NCI-H345 treated with DMSO at 0.1 percent for 48 hours (cell line): ENCODE results near the gene TINAGL1.

Source experiments
- DNase-seq: peaks from one replicate; lab custom pipeline; 2025; ENCODE audit not compliant: unreplicated experiment; lab: John Stamatoyannopoulos, UW

The TINAGL1 gene

DNA sequence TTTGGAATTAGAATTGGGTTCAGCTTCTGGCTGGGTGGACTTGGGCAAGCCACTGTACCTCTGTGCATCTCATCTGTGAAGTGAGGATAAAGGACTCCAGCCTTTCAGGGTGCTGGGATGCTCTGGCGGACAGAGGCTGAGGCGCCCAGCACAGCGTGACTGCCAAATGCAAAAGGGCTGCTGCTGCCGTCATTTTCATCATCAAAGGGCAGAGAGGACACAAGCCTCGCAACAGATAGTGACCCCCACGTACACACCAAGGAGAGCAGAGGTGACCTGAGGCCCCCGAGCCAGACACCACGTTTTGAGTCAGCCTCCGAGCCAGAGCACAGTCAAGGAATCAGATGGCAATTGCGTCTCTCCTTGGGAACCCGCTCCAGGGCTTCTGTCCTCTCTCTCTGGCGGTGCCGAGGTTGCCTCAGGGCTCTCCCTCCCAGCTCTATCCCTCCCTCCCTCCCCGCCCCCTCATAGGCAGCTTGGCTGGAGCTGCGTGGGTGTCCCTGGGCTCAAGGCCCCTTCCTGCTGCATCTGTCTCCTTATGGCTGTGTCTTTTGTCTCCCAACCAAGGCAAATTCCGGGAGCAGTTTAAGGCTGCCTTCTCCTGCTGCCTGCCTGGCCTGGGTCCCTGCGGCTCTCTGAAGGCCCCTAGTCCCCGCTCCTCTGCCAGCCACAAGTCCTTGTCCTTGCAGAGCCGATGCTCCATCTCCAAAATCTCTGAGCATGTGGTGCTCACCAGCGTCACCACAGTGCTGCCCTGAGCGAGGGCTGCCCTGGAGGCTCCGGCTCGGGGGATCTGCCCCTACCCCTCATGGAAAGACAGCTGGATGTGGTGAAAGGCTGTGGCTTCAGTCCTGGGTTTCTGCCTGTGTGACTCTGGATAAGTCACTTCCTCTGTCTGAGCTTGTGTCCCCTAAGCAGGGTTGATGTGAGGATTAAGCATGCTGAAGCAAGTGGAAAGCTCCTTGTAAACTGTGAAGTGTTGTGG lies 50.2 kb downstream of the TINAGL1 start:
- no peak for DNase-seq

- DNase-seq = no peak
These were observed 51.1 kb downstream of the TINAGL1 start for GRCh38 chr1:31627301-31627929.

- no peak for DNase-seq
These were observed 51.7 kb downstream of the TINAGL1 start for GRCh38 chr1:31627930-31628559.

DNA sequence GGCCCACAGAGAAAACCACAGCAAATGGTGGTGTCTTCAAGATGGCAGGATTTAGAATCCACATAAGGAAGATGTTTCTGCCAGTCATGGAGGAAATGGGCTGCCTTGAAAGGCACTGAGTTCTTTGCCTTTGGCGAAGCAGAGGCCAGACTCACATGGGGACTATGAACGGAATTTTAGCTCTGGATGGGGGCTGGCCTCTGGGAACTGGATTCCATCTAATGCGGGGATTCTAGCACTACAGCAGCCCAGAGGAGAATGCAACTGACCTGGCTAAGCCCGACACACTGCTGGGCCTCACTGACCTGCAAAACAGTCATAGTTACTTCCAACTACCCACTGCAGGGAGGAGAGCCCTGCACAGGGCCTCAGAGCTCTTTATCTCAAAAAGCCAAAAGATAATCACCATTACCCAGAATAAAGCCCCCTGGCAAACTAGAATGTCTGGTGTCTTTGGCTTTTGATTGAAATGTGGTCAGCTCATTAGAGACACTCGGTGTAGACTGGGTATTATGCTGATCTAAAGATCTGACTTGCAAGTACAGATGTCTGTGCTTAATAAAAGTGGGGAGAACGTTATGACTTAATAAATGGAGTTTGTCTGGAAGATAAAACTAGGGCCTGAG lies 52.7 kb downstream of the TINAGL1 start:
- no peak for DNase-seq

- no peak for DNase-seq
These were observed 56.3 kb downstream of the TINAGL1 start for GRCh38 chr1:31632649-31633048.

DNA sequence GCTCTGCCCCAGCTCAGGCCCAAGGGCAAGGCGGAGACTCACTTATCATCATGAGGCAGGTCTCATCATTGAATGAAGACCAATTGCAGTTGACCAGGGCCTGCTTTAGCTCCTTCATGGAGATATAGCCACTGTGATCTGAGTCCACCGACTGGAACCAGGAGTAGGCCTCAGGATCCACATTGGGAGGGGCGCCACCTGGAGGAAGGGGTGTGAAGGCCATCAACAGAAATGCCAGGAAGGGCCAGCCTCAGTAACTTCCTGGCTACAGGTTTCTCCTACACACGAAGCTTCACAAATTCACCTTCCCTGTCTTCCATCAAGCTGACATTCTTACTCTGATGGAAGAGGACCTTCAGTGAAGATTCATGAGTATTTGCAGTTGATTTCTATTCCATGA lies 56.8 kb downstream of the TINAGL1 start:
- DNase-seq = no peak
